Caco-2 (cell line): ENCODE results near the gene MAP4K3. TPM values are rescaled to one million over a fixed set of nuclear protein-coding genes. Genes with fewer than 3 reads are reported as not detected.
A peak's percentile ranks its signal among the peaks of the same experiment; 100 is the strongest.

Experiments
- BruUV-seq: library from RNA; stranded (reverse); fragments of 400-500 nt; replicated peaks from 2 replicates; lab custom pipeline; 2021; lab: Mats Ljungman, UMichigan
- CTCF ChIA-PET: fragments of 300-600 bp; sonication (Branson Sonifier 250); formaldehyde crosslinking; loops from one replicate; lab custom pipeline; 2022; ENCODE audit warnings: antibody characterized with exemption; lab: Charles Lee
- POLR2A ChIA-PET: fragments of 300-600 bp; sonication (Branson Sonifier 250); formaldehyde crosslinking; loops from one replicate; lab custom pipeline; 2022; ENCODE audit warnings: antibody characterized with exemption; lab: Charles Lee
- DNase-seq, 2 experiments: peaks; one replicate each; pipeline versions ENCODE4 v3.0.0 to v3.0.0-alpha.2; 2020 to 2022
- H3K27me3 ChIP-seq: replicated peaks from 2 replicates; pipeline ENCODE4 v1.6.0; 2011; ENCODE audit warnings: low read length; ENCODE audit not compliant: control insufficient read depth, insufficient read depth
- H3K36me3 ChIP-seq: 2 replicates; pipeline ENCODE4 v1.5.1; 2011; ENCODE audit warnings: low read length; ENCODE audit not compliant: control insufficient read depth, insufficient read depth
- H3K4me1 ChIP-seq: fragments of 250-450 bp; sonication (Bioruptor Pico); 2 replicates; pipeline ENCODE4 v1.5.1; 2020; ENCODE audit warnings: mild to moderate bottlenecking
- H3K4me3 ChIP-seq: 2 replicates; pipeline ENCODE4 v1.5.1; 2011; ENCODE audit warnings: low read depth, mild to moderate bottlenecking, control low read depth, low read length
- H3K9me3 ChIP-seq: fragments of 250-450 bp; sonication (Bioruptor Pico); 2 replicates; pipeline ENCODE4 v1.5.1; 2020; ENCODE audit warnings: mild to moderate bottlenecking, moderate library complexity
- H3K27ac Mint-ChIP-seq: one replicate; pipeline ENCODE4 v1.8.0; 2022; ENCODE audit warnings: mixed read lengths; ENCODE audit not compliant: unreplicated experiment
- H3K27me3 Mint-ChIP-seq: one replicate; pipeline ENCODE4 v1.8.0; 2022; ENCODE audit warnings: mixed read lengths; ENCODE audit not compliant: insufficient read depth, unreplicated experiment
- H3K36me3 Mint-ChIP-seq: one replicate; pipeline ENCODE4 v1.8.0; 2022; ENCODE audit warnings: mild to moderate bottlenecking, mixed read lengths; ENCODE audit not compliant: insufficient read depth, unreplicated experiment
- H3K4me1 Mint-ChIP-seq: one replicate; pipeline ENCODE4 v1.8.0; 2022; ENCODE audit warnings: low read depth, mixed read lengths; ENCODE audit not compliant: unreplicated experiment
- H3K4me3 Mint-ChIP-seq: one replicate; pipeline ENCODE4 v1.8.0; 2022; ENCODE audit warnings: mild to moderate bottlenecking, moderate library complexity, mixed read lengths; ENCODE audit not compliant: unreplicated experiment
- H3K9me3 Mint-ChIP-seq: one replicate; pipeline ENCODE4 v1.8.0; 2022; ENCODE audit warnings: mixed read lengths; ENCODE audit not compliant: unreplicated experiment
- intact Hi-C: fragments of 100-400 bp; cut with micrococcal nuclease; formaldehyde crosslinking; loops from one replicate; pipeline ENCODE4 v1.10.0; 2022; ENCODE audit not compliant: unreplicated experiment
- total RNA-seq: library from RNA; stranded (reverse); gene quantifications from 2 replicates; pipeline ENCODE4 v1.2.3, GENCODE V29; 2022
- TF ChIP-seq, protein P1 (sequence below), 2 experiments: fragments of 200-600 bp in 1 of 2; IDR thresholded peaks; 1 replicate in 1 of 2; 2 replicates in 1 of 2; pipeline versions ENCODE4 v1.5.1 to v1.8.0; 2011 to 2022; ENCODE audit warnings: antibody characterized with exemption in 1 of 2, control low read depth in 1 of 2, inconsistent platforms in 1 of 2, low read depth in 1 of 2, low read length in 1 of 2, mild to moderate bottlenecking in 1 of 2, moderate library complexity in 1 of 2; ENCODE audit not compliant: insufficient read depth in 1 of 2, severe bottlenecking in 1 of 2, unreplicated experiment in 1 of 2

Gene MAP4K3
- total RNA-seq, 1 experiment from 2014 or later: 46.1 TPM

- H3K4me1 ChIP-seq: peaks cover 10% of the 10 kb centered on the region
- TF ChIP-seq, protein P1, sequence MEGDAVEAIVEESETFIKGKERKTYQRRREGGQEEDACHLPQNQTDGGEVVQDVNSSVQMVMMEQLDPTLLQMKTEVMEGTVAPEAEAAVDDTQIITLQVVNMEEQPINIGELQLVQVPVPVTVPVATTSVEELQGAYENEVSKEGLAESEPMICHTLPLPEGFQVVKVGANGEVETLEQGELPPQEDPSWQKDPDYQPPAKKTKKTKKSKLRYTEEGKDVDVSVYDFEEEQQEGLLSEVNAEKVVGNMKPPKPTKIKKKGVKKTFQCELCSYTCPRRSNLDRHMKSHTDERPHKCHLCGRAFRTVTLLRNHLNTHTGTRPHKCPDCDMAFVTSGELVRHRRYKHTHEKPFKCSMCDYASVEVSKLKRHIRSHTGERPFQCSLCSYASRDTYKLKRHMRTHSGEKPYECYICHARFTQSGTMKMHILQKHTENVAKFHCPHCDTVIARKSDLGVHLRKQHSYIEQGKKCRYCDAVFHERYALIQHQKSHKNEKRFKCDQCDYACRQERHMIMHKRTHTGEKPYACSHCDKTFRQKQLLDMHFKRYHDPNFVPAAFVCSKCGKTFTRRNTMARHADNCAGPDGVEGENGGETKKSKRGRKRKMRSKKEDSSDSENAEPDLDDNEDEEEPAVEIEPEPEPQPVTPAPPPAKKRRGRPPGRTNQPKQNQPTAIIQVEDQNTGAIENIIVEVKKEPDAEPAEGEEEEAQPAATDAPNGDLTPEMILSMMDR (IDR thresholded peaks at IDR 0.05; ENCODE audit: insufficient read depth in 1 of 2, low read depth in 1 of 2, low read length in 1 of 2, severe bottlenecking in 1 of 2, unreplicated experiment in 1 of 2): no peak
- no peaks in the 10 kb centered on the region for H3K9me3 ChIP-seq
- Mint-ChIP-seq H3K4me3 (no peak overlapping the region), H3K4me1 (peaks cover 17% of the 10 kb centered on the region), H3K27me3 (no peaks in the 10 kb centered on the region), H3K36me3 (no peaks in the 10 kb centered on the region), H3K9me3 (no peaks in the 10 kb centered on the region), H3K27ac (peak overlapping the region; percentile 58)
- ChIA-PET POLR2A (interaction anchor here (0.6 to 1.2 kb wide), 5 partner anchors 104 to 477 kb away, joined by 4 to 11 read pairs (median 5); partner anchors contain the start of genes SOS1 and SRSF7), CTCF (interaction anchor here (0.6 to 3.4 kb wide), 16 partner anchors 11 to 296 kb away, joined by 3 to 69 read pairs (median 5); partner anchors contain the start of gene SOS1)
- no peak overlapping the region for H3K4me3 ChIP-seq
- intact Hi-C loops: loop anchor here (1.0 kb wide), 3 partner anchors 104 to 281 kb away; no protein-coding TSS in a partner anchor
- H3K27me3 ChIP-seq: no peaks in the 10 kb centered on the region
- no peak for DNase-seq
- no peaks in the 10 kb centered on the region for H3K36me3 ChIP-seq
- BruUV-seq: no TSS peak
Observed at GRCh38 chr2:39228413-39229209, 208.5 kb downstream of the MAP4K3 start.

- BruUV-seq: no TSS peak
- no peaks in the 10 kb centered on the region for H3K36me3 ChIP-seq
- DNase-seq: peak; percentile 76 to 83
- peaks cover 10% of the 10 kb centered on the region for H3K4me1 ChIP-seq
- H3K27ac Mint-ChIP-seq: no peak overlapping the region
- H3K4me1 Mint-ChIP-seq: peaks cover 17% of the 10 kb centered on the region
- H3K4me3 ChIP-seq: no peak overlapping the region
- no peaks in the 10 kb centered on the region for H3K9me3 ChIP-seq
- intact Hi-C loops: loop anchor here (1.0 kb wide), 2 partner anchors 104 to 169 kb away; no protein-coding TSS in a partner anchor
- H3K27me3 ChIP-seq: no peaks in the 10 kb centered on the region
- no peaks in the 10 kb centered on the region for H3K27me3 Mint-ChIP-seq
- peak overlapping the region; percentile 5 for H3K4me3 Mint-ChIP-seq
- no peaks in the 10 kb centered on the region for H3K36me3 Mint-ChIP-seq
- H3K9me3 Mint-ChIP-seq: no peaks in the 10 kb centered on the region
- TF ChIP-seq, protein P1 (IDR thresholded peaks at IDR 0.05; ENCODE audit: insufficient read depth in 1 of 2, low read depth in 1 of 2, low read length in 1 of 2, severe bottlenecking in 1 of 2, unreplicated experiment in 1 of 2): peak; percentile 84 to 94
- POLR2A ChIA-PET: interaction anchor here (0.6 to 1.2 kb wide), 4 partner anchors 103 to 476 kb away, joined by 4 to 11 read pairs (median 6); partner anchors contain the start of genes SOS1 and SRSF7
- CTCF ChIA-PET: interaction anchor here (0.6 to 3.4 kb wide), 16 partner anchors 10 to 280 kb away, joined by 3 to 69 read pairs (median 4); partner anchors contain the start of gene SOS1
Observed at GRCh38 chr2:39227628-39228412, 209.3 kb downstream of the MAP4K3 start.

DNA sequence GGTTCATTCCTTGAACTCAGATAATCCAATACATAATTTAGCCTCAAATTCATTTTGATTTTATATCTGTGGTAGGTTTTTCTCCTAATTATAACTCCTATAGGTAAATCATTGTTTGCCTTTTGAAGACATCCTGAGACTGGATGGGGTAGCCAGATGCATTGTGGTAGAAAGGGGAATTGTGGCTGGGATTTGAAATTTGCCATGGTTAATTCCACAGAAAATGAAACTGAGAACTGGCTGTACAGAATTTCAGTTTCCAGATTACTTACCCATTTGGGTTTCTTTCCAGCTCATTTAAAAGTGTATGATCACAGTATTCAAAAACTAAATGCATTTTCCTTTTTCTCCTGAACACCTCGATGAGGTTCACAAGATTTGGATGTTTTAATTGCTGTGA, 211.5 kb downstream of the MAP4K3 start:
- intact Hi-C loops: no loop called here
- CTCF ChIA-PET: no interaction called here
- peaks cover 17% of the 10 kb centered on the region for H3K4me1 Mint-ChIP-seq

More for the DNA sequence above, 211.5 kb downstream of the MAP4K3 start:
- no peak for DNase-seq
- Histone ChIP-seq H3K4me1 (peaks cover 10% of the 10 kb centered on the region), H3K4me3 (no peak overlapping the region), H3K27me3 (no peaks in the 10 kb centered on the region), H3K9me3 (no peaks in the 10 kb centered on the region), H3K36me3 (no peaks in the 10 kb centered on the region)
- POLR2A ChIA-PET: no interaction called here
- Mint-ChIP-seq H3K27me3 (no peaks in the 10 kb centered on the region), H3K9me3 (no peaks in the 10 kb centered on the region), H3K4me3 (no peak overlapping the region), H3K36me3 (no peaks in the 10 kb centered on the region), H3K27ac (no peak overlapping the region)
- no TSS peak for BruUV-seq
- TF ChIP-seq, protein P1 (IDR thresholded peaks at IDR 0.05; ENCODE audit: insufficient read depth in 1 of 2, low read depth in 1 of 2, low read length in 1 of 2, severe bottlenecking in 1 of 2, unreplicated experiment in 1 of 2): no peak
